Measurements from ENCODE around the gene HEXIM2.

DNA sequence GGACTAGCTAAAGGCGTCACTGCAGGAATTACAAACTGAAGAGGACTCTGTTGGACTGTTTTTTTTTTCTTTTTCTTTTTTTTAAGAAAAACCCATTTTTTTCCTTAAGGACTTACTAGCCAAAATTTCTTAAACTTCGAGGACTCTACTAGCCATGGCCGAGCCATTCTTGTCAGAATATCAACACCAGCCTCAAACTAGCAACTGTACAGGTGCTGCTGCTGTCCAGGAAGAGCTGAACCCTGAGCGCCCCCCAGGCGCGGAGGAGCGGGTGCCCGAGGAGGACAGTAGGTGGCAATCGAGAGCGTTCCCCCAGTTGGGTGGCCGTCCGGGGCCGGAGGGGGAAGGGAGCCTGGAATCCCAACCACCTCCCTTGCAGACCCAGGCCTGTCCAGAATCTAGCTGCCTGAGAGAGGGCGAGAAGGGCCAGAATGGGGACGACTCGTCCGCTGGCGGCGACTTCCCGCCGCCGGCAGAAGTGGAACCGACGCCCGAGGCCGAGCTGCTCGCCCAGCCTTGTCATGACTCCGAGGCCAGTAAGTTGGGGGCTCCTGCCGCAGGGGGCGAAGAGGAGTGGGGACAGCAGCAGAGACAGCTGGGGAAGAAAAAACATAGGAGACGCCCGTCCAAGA lies 12.5 kb upstream of the HEXIM2 start:
- peak; percentile 89 for TF ChIP-seq CTCF (IDR thresholded peaks at IDR 0.05)
- 0 out of 4 replicates have a peak, but pooled peaks of 1 of the 2 experiments have one; percentile 16 for TF ChIP-seq EP300 (IDR thresholded peaks at IDR 0.05; ENCODE audit: borderline replicate concordance in 1 of 2, low read depth in 1 of 2, low read length in 1 of 2)
- no peak for TF ChIP-seq TEAD4 (IDR thresholded peaks at IDR 0.05; ENCODE audit: borderline replicate concordance, insufficient read depth)
- TF ChIP-seq MEF2A (IDR thresholded peaks at IDR 0.05; ENCODE audit: borderline replicate concordance, low read depth) = no peak
- no peak for TF ChIP-seq USF1 (IDR thresholded peaks at IDR 0.05; ENCODE audit: borderline replicate concordance, low read depth)
- TF ChIP-seq RAD21 (IDR thresholded peaks at IDR 0.05; ENCODE audit: low read length) = peak; percentile 63
- TF ChIP-seq MXI1 (IDR thresholded peaks at IDR 0.05; ENCODE audit: low read depth, low read length) = peak; percentile 29; the same call in 1 of the 2 replicates
- no peak for TF ChIP-seq GABPA (IDR thresholded peaks at IDR 0.05; ENCODE audit: low read depth)
- no peak for TF ChIP-seq YY1 (IDR thresholded peaks at IDR 0.05; ENCODE audit: low read depth)
- no peak for TF ChIP-seq USF2 (IDR thresholded peaks at IDR 0.05; ENCODE audit: borderline replicate concordance, low read depth, low read length)
- peak; percentile 54; the same call in 1 of the 2 replicates for TF ChIP-seq MAX (IDR thresholded peaks at IDR 0.05; ENCODE audit: low read depth)
- peak; percentile 89 for TF ChIP-seq CHD2 (IDR thresholded peaks at IDR 0.05; ENCODE audit: low read length, partially characterized antibody)
- peak; percentile 4; the same call in 1 of the 2 replicates for TF ChIP-seq FOSL2 (IDR thresholded peaks at IDR 0.05; ENCODE audit: borderline replicate concordance, low read depth)
